Keratinocyte (primary cell): ENCODE measurements around the gene ANO2.

Experiments
- CTCF ChIP-seq, 3 experiments: IDR thresholded peaks in 1 of 3; conservative IDR thresholded peaks in 1 of 3; optimal IDR thresholded peaks in 1 of 3; 2 replicates in 2 of 3; 3 replicates in 1 of 3; pipeline versions ENCODE3 to v1.5.1; 2011; ENCODE audit warnings: low read length in 3 of 3, mild to moderate bottlenecking in 3 of 3, moderate library complexity in 2 of 3, control low read depth in 1 of 3, inconsistent platforms in 1 of 3; ENCODE audit not compliant: insufficient read depth in 2 of 3; ENCODE audit errors: extremely low read depth in 1 of 3
- EZH2 ChIP-seq: IDR thresholded peaks from one replicate; pipeline ENCODE4 v1.6.1; 2012; ENCODE audit warnings: inconsistent platforms, mild to moderate bottlenecking, low read length, moderate library complexity

- no peak for TF ChIP-seq CTCF (optimal IDR thresholded peaks at IDR 0.05 in 1 of 3, IDR thresholded peaks at IDR 0.05 in 1 of 3, conservative IDR thresholded peaks at IDR 0.05 in 1 of 3; ENCODE audit: extremely low read depth in 1 of 3, insufficient read depth in 2 of 3, low read length in 3 of 3)
- no peak for TF ChIP-seq EZH2
These were observed 356.9 kb downstream of the ANO2 start for GRCh38 chr12:5588176-5588575.
